ENCODE results near the gene SPATA20. TPM values are rescaled to one million over a fixed set of nuclear protein-coding genes. Genes with fewer than 3 reads are reported as not detected.

The SPATA20 gene
- total RNA-seq, 1 experiment from 2014 or later = 84.9 TPM

DNA sequence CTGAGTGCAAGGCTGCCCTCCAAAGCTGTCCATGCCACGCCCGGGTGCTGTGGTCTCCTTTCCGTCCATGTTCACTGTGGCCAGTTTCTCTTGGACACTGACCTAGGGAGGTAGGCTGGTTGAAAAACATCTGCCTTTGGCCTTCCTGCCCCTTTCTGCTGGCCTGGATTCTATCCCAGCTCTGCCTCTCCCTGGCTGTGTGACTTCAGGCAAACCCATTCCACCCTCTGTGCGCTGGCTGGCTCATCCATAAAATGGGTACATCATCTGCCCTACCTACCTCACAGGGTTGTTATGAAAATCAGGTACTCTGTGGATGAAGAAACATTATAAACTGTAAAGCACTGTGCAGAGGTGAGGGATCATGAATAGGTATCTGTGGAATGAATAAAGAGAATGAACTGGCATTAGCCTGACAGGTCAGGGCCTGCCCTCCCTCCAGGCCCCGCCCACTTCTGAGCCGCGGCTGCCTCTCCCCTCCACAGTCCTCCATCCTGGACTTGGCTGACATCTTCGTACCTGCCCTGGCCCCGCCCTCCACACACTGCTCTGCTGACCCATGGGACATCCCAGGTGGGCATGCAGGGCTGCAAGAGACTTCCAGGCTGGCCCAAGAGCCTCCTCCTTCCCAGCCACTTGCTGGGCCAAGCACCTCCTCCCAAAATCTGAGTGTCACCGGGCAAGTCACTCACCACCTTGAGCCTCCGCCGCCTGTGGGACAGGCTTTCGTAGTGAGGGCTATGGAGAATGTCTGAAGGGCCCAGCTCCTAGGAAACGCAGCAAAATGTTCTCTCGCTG lies 7.0 kb upstream of the SPATA20 start:
- DNase-seq (ENCODE audit: low read depth) = no peak

DNA sequence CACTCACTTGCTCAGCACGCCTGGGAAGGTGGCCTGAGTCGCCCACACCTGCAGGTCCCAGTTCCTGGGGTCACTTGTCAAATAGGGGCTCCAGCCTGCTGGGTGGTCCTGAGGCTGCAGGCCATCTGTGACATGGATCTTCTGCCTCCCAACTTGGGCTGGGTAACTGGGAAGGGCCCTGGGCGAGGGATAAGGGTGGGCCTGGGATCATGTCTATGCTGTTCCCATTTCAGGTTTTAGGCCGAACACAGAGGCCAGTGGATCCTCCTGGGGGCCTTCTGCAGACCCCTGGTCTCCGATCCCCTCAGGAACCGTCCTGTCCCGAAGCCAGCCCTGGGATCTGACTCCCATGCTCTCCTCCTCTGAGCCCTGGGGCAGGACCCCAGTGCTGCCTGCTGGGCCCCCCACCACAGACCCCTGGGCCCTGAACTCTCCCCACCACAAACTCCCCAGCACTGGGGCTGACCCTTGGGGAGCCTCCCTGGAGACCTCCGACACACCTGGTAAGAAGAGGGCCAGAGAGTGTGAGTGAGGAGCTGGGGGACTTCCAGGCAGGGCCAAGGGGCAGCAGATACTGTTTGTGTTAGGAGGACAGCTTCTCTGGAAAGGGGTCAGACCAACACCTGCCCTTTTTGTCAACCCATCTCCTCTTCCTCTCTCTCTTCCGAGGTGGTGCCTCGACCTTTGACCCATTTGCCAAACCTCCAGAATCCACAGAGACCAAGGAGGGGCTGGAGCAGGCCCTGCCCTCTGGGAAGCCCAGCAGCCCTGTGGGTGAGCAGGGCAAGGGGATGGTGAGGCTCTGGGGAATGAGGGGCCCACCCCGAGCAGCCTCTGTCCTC lies 6.2 kb upstream of the SPATA20 start:
- DNase-seq (ENCODE audit: low read depth) = no peak

DNA sequence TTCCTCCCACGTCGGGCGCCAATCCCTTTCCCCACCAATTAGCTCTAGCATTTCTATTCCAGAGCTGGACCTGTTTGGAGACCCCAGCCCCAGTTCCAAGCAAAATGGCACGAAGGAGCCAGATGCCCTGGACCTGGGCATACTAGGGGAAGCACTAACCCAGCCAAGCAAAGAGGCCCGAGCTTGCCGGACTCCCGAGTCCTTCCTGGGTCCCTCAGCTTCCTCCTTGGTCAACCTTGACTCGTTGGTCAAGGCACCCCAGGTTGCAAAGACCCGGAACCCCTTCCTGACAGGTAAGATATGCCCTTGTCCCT lies 5.6 kb upstream of the SPATA20 start:
- no peak for DNase-seq (ENCODE audit: low read depth)

DNA sequence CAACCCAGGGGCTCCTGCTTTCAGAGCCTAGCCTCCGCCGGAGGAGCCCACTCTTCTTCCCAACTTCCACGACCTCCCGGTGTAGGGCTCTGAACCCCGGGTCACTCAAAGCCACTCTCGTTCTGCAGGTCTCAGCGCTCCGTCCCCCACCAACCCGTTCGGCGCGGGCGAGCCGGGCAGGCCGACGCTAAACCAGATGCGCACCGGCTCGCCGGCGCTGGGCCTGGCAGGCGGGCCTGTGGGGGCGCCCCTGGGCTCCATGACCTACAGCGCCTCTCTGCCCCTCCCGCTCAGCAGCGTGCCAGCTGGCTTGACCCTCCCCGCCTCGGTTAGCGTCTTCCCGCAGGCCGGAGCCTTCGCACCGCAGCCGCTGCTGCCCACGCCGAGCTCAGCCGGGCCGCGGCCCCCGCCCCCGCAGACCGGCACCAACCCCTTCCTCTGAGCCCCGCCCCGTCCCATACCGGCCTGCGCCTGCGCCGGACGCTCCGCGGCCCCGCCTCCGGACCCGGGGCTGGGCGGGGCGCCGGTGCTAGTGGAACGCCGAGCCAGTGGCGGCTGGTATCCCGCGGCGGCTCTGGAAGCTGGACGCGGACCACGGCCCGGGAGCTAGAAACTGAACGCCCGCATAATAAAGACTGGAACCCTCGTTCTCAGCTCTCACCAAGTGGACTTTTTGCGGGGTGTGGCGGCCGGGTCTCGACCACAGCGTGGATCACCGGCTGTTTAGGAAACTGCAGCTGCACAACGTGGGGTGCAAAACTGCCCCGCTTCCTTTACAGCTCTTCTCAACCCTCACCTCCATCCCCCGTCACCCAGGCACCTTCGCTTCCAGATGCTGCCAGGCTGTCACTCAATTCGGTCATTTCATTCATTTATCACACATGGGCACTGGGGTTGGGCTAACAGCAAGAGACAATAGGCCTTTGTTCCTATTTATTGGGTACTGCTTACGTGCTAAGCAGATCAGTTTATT lies 5.0 kb upstream of the SPATA20 start:
- peak; percentile 69 for DNase-seq (ENCODE audit: low read depth)

DNA sequence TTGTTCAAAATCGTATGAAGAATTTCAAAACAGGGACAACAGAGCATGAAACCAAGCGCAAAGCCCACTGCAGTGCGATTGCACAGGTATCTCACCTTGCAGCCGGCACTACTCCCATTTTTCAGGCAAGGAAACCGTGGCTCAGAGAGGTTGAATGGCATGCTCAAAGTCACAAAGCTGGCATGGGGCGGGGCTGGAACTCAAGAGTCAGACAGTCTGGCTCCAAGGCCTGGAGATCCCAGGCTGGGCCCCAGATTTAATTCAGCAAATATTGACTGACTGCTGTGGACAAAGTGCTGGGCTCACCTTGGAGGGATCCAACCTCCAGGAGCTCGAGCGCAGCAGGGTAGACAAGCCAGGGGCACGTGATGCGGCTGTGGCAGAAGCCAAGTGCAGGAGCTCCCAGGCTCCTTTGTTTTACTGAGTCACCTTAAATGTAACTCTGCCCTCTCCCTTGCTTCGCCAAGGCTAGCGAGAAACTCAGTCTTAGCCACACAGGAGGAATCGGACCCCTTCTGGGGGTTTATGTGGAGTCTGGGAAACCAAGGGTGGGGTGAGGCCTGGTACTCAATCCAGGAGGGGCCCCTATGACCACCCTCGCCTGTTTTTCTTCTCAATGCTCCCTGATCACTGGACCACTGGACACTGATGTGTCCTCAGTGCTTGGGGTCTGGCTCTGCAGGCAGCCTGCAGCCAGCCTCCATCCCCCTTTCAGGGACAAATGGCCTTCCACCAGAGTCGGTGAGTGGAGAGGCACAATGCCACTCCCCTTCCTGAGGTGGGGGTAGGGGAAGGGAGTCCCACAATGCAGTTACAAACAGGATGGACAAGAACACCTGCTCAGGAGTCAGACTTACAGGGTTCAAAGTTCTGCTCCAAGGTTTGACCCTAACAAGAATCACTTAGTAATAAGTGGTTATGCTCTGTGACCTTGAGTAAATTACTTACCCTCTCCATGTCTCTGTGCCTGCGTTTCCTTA lies 3.9 kb upstream of the SPATA20 start:
- no peak for DNase-seq (ENCODE audit: low read depth)

DNA sequence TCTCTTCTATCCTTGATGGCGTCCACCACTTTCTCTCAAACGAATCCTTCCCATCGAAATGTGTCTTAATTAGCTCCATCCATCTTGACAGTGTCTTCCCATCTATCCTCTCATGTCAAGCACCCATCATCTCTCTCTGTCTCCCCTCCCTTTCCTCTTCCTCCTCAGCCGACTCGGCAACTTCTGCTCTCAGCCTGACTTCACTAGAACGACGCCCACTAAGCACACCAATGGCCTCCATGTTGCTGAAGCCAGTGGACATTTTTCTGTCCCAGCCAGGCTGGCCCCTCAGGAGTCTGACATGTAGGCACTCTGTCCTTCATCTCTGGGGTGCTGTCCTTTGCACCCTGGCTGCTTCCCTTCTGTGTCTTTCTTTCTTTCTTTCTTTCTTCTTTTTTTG lies 2.5 kb upstream of the SPATA20 start:
- DNase-seq (ENCODE audit: low read depth) = no peak

DNA sequence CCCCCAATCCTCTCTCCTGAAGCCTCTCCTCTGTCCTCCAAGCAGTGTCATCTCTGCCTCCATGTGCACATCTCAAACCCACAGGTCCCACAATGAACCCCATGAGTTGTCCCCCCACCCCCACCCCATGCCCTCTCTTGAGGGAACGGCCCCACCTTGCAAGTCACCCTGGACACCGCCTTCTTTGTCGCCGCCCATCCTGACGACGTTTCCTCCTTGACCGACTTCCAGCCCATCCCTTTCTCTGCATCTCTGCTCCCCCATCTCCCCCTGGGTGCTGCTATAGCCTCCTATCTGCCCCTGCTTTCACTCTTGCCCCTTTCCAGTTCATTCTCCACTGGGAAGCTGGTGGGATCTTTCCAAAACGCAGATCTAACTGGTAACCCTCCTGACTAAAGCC lies 1.7 kb upstream of the SPATA20 start:
- no peak for DNase-seq (ENCODE audit: low read depth)

DNA sequence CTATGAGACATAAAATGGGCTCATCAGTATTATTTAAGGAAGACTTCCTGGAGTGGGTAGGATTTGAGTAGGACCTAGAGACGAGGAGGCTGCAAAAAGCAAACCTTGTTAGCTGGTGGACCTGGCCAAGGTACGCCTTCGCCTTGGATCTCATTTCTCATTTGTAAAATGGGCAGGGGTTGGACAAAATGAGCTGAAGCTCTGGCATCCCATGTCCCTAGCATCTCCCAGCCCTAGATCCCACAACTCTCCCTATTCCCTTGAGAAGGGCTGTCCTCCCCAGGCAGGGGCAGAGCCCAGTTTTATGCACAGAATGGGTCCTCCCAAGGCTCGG lies 306 bp upstream of the SPATA20 start:
- no peak for DNase-seq (ENCODE audit: low read depth)

DNA sequence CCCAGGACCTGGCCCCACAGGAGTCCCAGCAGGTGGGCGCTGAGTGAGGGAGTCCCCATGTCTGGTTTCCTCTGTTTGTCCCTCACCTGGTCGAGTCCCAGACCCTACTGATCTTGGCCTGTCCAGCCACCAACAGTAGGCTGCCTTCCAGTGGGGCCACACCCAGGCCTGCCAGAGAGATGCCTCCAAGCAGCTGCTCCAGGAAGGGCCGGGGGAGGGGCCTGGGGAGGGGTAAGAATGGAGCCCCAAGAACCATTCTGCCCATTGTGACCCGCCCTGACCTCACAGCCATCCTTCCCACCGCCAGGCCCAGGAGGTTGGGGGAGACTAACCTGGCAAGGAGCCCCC lies 736 bp downstream of the SPATA20 start:
- peak; percentile 72 for DNase-seq (ENCODE audit: low read depth)

DNA sequence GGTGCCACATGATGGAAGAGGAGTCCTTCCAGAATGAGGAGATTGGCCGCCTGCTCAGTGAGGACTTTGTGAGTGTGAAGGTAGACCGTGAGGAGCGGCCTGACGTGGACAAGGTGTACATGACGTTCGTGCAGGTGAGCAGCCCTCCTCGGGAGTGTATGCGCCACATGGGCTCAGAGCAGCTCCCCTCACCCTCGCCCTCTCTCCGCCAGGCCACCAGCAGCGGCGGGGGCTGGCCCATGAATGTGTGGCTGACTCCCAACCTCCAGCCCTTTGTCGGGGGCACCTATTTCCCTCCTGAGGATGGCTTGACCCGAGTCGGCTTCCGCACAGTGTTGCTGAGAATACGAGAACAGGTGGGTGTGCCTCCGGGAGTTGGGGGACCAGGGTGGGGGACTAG lies 1.9 kb downstream of the SPATA20 start:
- no peak for DNase-seq (ENCODE audit: low read depth)

DNA sequence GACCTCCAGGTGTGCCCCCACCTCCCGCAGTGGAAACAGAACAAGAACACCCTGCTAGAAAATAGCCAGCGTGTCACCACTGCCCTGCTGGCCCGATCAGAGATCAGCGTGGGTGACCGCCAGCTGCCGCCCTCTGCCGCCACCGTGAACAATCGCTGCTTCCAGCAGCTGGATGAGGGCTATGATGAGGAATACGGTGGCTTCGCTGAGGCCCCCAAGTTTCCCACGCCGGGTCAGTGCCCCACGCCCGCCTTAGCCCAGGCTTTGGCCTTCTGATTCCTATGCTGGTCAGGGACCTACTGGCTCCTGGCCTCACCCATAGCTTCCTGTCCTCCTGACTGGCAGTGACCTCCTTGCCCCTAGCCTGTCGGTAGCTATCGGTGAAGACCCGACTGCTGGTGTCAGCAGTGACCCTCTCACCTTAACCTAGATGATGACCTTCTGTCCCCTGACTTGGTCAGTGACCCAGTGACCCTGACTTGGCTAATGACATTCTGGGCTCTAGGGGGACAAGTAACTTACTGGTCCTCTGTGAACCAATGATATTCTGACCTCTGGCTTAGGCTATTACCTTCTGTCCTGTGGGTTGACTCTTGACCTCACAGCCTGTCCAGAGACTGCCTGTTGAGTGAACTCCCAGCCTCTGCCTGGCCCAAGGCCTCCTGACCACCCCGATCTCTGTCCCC lies 2.4 kb downstream of the SPATA20 start:
- DNase-seq (ENCODE audit: low read depth) = no peak

DNA sequence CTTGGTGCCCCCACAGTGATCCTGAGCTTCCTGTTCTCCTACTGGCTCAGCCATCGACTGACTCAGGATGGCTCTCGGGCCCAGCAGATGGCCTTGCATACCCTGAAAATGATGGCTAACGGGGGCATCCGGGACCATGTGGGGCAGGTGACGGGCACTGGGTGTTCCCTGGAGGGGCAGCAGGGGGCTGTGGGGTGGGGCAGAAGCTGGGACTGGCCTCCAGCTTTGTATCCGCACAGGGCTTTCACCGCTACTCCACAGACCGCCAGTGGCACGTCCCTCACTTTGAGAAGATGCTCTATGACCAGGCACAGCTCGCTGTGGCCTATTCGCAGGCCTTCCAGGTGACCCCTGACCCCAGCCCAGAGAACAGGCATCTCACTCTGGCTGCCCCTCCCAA lies 3.0 kb downstream of the SPATA20 start:
- no peak for DNase-seq (ENCODE audit: low read depth)

DNA sequence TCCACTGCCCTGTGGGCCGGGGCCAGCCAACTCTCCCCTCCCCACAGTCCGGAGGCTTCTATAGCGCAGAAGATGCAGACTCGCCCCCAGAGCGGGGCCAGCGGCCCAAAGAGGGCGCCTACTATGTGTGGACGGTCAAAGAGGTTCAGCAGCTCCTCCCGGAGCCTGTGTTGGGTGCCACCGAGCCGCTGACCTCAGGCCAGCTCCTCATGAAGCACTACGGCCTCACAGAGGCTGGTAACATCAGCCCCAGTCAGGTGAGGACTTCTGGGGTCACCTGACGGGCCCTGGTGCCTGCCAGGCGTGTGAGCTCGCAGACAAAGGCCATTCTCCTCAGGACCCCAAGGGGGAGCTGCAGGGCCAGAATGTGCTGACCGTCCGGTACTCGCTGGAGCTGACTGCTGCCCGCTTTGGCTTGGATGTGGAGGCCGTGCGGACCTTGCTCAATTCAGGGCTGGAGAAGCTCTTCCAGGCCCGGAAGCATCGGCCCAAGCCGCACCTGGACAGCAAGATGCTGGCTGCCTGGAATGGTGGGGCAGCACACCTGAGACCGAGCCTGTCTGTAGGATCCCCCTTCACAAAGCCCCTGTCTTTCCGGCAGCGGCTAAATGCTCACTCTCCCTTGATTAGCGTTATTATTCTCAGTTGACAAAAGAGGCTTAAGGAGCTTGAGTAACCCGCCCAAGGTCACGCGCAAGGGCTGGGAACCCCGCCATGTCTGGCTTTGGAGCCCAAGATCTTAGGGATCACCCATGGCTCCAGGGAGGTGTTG lies 3.9 kb downstream of the SPATA20 start:
- DNase-seq (ENCODE audit: low read depth) = peak; percentile 53

DNA sequence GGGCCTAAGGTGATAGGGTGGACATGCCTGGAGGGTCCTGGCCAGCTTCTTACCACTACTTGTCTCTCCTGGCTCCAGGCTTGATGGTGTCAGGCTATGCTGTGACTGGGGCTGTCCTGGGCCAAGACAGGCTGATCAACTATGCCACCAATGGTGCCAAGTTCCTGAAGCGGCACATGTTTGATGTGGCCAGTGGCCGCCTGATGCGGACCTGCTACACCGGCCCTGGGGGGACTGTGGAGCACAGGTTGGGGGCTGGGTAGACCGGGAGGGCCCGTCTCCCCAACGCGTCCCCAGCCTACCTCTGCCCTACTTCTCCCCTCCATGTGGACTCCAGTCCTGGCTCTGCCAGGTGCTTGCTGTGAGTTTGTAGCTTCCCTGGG lies 4.5 kb downstream of the SPATA20 start:
- no peak for DNase-seq (ENCODE audit: low read depth)

DNA sequence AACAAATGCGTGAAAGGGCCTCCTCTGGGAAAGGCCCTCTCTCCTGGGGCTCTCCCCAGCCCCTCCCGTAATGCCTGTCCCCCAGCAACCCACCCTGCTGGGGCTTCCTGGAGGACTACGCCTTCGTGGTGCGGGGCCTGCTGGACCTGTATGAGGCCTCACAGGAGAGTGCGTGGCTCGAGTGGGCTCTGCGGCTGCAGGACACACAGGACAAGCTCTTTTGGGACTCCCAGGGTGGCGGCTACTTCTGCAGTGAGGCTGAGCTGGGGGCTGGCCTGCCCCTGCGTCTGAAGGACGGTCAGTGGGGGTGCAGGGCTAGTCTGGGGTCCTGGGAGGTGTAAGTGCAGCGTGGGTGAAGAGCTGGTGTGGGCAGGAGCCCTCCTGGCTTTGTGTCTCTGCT lies 4.9 kb downstream of the SPATA20 start:
- DNase-seq (ENCODE audit: low read depth) = no peak

DNA sequence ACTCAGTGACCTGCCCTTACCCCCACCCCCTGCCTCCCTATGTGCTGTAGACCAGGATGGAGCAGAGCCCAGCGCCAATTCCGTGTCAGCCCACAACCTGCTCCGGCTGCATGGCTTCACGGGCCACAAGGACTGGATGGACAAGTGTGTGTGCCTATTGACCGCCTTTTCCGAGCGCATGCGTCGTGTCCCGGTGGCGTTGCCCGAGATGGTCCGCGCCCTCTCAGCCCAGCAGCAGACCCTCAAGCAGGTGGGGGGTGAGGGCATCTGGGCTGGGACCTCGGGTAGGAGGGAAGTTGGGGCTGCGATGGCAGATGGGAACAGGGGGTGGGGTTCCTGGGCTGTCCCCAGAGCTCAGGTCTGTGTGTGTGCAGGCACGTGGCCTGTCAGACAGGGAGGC lies 7.2 kb downstream of the SPATA20 start:
- no peak for DNase-seq (ENCODE audit: low read depth)

DNA sequence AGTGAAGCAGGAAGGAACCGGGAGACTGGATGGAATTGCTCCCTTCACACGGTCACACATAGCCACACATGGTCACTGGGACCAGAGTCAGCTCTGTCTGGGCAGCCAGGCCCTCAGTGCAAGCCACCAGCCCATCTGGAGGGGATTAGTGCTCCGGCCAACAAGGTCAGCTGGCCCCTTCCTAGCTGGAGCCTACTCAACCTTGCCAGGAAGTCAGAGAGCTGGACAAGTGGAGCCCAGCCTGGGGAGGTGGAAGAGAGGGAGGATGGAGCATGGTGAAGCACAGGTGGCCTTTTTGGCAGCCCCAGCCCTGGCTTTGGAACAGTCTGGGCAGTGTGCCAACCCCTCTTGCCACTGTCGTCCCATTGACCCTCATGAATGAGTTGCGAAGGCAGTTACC lies 9.8 kb downstream of the SPATA20 start:
- no peak for DNase-seq (ENCODE audit: low read depth)

DNA sequence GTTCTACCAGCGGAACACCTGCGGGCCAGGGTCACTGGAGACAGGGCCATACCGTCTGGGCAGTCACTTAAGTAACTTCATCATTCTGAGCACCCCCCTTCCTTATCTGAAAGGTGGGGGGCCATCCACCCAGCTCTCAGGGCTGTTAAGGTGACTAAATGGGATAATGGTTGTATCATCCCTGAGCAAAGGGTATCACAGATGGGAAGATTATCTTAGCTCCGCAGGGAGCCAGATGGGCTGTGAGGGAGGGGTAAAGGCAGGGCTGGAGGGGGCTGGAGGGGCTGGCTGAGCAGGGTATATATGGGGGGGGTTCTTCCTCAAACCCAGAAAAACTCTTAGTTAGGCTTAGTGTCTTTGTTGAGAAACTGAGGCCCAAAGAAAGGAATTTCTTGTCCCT lies 10.7 kb downstream of the SPATA20 start:
- DNase-seq (ENCODE audit: low read depth) = no peak

DNA sequence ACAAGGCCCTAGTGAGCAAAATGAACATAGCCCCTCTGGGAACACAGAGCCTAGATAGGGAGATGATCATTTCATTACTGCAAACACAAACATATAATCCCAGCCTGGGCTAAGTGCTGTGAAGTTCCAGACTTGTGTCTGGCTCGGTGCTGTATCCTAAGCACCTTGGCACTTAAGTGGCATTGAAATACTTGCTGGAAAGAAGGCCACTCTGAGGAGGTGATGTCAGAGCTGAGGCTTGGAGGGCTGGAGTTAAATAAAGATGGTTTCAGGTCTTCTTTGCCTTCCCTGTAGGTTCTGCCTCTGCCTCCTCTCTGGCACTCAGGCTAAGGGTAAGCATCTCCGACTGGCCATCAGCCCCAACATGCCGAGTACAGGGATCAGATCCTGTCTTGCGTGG lies 11.1 kb downstream of the SPATA20 start:
- no peak for DNase-seq (ENCODE audit: low read depth)

DNA sequence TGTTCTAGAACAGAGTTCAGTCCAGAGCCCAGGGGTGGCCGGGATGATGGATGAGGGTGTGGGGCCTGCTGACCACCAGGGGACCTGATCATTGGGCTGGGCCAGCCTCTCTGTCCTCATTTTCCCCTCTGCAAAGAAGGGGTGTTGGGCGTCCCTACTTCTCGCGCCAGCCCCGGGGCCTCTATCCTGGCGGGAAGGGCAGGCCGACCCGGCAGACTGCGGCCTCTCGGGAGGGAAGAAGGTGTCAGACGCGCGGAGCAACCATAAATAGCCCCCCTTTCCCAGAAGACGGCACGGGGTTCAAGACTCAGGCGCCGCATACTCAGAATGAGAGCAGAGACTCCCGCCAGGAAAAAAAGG lies 11.6 kb downstream of the SPATA20 start:
- no peak for DNase-seq (ENCODE audit: low read depth)
